GM19043 (cell line): ENCODE data around the gene RCE1.
"Not testable (repeated sequence)": the region's sequence is repeated elsewhere in the genome, so short reads cannot be mapped to it uniquely, and the experiment has no call there.

Source experiments
- ATAC-seq: cut with Tn5 transposase; IDR thresholded peaks from one replicate; pipeline ENCODE4 v1.9.1; 2021; ENCODE audit warnings: low read depth; ENCODE audit not compliant: unreplicated experiment

RCE1 gene, protein sequence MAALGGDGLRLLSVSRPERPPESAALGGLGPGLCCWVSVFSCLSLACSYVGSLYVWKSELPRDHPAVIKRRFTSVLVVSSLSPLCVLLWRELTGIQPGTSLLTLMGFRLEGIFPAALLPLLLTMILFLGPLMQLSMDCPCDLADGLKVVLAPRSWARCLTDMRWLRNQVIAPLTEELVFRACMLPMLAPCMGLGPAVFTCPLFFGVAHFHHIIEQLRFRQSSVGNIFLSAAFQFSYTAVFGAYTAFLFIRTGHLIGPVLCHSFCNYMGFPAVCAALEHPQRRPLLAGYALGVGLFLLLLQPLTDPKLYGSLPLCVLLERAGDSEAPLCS

DNA sequence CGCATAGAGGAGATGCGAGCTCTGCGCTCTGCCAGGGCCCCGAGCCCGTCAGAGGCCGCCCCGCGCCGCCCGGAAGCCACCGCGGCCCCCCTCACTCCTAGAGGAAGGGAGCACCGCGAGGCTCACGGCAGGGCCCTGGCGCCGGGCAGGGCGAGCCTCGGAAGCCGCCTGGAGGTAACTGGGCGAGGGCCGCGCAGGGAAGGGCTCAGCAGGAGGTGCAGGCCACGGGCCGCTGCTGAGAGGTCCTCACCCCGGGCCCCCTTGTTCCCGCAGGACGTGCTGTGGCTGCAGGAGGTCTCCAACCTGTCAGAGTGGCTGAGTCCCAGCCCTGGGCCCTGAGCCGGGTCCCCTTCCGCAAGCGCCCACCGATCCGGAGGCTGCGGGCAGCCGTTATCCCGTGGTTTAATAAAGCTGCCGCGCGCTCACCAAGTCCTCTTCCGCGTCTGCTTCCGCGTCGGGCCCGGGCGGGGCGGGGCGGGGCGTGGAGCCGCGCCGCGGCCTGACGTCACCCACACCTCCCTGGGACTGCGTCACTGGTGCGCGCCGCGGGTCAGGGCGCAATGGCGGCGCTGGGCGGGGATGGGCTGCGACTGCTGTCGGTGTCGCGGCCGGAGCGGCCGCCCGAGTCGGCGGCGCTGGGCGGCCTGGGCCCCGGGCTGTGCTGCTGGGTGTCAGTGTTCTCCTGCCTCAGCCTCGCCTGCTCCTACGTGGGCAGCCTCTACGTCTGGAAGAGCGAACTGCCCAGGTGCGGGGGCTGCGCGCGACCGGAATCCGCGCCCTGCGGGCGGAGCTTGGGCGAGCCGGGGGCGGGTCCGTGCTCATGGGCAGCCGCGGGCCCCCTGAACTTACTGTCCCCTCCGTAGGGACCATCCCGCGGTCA is at the start of gene RCE1:
Gene RCE1 (plus strand): TSS at position 546 of the 880 bp plus-strand sequence. CDS start 15 bp downstream, at position 561.
- ATAC-seq = peak; percentile 60

DNA sequence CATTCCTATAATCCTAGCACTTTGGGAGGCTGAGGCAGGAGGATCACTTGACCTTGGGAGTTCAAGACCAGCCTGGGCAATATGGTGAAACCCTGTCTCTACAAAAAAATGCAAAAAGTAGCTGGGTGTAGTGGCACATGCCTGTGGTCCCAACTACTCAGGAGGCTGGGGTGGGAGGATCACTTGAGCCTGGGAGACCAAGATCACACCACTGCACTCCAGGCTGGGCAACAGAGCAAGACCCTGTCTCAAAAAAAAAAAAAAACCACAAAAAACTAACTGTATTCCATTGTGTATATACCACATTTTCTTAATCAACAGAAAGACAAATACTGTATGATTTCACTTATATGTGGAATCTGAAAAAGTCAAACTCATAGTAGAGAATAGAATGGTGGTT is 43.4 kb upstream of the RCE1 start:
- not testable (repeated sequence) for ATAC-seq

DNA sequence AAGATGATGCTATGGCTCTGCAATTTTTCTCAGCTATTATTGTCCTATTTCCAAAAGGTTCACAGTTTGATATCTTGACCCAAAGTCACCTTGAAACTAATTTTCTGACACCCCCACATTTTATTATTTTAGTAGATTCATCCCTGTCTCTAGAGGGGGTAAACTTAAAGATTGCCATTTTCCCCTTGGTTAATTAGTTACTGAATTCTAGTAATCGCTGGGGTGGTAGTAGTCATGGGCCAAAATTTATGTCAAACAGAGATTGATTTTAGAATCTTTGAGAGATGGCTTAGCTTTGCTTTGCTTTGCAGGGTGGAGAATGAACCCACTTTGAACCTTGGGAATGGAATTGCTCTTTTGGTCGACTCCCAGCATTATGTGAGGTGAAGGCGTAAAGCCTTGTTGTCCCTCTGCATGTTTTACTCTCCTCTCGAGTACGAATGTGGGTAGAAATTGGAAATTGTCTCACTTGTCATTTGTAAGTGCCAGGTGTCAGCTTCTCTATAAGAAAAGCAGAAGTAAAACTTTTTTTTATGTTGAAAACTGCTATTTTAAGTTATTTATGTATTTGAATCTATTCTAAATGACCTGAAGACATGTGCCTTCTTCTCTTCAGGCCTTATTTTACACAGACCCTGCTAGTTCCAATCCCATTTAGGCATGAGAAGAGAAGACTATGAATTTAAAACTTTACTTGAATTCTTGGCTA is 42.4 kb upstream of the RCE1 start:
- ATAC-seq = no peak

DNA sequence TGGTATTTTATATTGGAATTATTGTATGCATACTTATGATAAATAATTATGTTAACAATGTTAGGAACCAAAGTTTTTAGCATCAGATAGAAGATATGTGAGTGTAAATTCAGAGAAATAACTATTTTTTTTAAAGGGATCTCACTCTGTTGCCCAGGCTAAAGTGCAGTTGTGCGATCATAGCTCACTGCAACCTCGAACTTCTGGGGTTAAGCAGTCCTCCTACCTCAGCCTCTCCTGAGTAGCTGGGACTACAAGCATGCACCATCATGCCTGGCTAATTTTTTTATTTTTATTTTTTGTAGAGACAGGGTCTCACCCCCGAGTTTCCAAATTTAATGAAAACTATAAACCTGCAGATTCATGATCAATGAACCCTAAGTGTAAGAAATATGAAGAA is 33.6 kb upstream of the RCE1 start:
- no peak for ATAC-seq

DNA sequence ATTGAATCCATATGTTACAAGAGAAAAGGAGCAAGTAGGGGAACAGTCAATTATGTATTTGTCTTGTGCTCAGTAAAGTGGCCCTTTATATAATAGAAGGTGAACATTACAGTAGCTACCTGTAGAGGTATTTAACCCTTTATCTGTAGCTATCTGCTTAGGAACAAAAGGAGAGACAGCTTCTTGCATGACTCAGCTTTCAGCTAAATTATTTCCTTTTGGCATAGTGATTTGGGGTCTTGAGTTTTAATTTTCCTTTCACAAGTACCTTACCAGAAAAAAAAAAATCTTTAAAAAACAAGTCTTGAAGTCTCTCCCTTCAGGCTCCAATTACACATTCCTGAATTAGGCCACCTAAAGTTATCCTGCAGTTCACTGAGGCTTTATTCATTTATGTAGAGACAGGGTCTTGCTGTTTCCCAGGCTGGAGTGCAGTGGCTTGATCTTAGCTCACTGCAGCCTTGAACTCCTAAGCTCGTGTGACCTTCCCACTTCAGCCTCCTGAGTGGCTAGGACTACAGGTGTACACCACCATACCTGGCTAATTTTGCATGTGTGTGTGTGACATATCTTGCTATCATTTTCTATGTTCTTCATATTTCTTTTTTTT is 32.6 kb upstream of the RCE1 start:
- no peak for ATAC-seq

DNA sequence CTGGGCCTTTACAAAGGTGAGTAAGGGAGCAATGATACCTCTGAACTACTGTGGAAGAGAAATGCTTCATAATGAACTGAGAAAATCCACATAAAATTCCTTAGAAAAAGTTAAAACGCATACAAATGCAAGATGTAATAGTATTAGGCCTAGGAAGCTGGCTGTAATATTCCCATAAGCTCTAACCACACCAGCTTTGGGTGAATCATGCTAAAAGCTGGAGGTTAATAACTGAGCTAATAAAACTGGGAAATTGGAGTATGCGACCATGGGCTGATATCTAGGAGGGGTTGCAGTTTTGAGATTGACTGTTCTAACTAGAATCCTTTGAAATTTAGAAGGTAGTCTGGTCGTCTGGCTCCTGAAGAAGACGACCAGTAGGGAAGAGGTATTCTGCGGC is 28.6 kb upstream of the RCE1 start:
- no peak for ATAC-seq

DNA sequence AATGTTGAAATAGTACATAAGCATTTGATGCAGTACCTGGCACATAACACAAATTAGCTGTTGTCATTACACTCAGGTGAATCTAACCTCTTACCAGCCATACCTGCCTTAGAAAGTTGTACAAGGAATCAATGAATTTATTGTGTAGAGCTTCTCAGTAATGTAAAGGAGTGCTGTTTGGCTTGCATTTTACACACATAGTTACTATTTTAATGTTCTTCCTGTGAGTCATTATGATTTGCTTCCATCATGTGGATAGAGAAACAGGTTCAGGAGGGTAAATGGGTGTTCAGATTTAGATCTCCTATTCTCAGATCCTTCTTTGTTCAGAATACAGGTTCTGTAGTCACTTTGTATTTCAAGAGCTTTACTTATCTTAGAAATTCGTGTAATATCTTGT is 27.6 kb upstream of the RCE1 start:
- no peak for ATAC-seq

DNA sequence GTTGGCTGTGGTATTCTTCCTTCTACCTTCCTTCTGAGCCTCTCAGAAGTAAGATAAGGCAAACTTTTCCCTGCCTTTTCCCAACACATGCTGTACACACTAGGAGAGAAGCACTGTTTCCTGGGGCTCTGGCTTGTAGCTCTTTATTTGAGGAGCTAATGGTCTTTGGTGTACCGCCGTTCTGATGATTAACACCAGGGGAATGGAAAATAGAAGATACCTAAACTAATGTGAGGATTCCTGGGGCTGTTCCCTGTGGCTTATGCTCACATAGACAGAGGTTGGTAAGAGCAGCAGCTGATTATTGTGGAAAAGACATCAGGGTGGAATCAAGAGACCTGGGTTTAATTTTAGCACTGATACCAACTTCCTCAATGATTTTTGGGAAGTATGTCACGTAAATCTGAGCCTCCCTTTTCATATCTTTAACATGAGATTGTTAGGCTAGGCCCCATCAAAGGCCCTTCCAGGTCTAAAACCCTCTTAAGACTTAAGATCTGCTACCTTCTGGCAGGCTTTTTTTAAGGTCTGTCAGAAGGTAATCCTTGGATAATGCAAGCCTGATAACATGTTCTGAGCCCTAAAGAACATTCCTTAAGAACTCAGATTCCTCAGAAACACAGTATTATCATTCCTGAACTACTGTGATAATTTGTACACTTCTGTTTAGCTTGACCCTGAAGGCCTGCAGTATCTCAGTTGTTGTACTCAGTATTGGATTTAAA is 24.8 kb upstream of the RCE1 start:
- ATAC-seq = no peak

DNA sequence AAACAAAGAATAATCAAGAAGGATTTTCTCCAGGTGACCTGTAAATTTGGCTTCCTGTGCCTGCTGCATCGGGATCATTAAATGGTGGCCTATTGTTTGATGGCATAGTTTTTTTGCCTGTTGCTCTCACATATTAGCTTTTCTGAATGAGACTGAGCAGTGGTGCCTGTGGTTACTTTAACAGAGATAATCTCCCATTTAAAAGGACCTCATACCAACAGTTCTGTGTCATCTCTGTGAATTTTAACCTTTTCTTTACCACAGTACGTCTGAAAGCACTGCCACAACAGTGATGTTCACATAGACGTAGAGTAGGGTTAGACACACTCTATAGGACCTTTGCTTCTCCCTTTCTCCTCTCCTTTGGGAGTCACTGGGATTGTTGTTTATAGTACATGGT is 22.9 kb upstream of the RCE1 start:
- ATAC-seq = no peak

DNA sequence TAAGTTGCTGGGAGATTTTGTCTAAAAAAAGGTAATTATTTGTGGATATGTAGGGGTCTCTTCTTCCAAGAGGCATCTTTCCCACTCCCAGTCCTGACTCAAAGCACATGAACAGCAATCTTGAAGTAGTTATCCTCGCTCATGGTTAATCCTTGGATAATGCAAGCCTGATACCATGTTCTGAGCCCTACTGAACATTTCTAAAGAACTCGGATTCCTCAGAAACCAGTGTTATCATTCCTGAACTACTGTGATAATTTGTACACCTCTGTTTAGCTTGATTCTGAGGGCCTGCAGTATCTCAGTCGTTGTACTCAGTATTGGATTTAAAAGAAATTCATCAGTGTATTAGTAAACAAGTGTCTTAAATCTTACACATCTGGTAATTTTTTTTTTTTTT is 22.3 kb upstream of the RCE1 start:
- no peak for ATAC-seq

DNA sequence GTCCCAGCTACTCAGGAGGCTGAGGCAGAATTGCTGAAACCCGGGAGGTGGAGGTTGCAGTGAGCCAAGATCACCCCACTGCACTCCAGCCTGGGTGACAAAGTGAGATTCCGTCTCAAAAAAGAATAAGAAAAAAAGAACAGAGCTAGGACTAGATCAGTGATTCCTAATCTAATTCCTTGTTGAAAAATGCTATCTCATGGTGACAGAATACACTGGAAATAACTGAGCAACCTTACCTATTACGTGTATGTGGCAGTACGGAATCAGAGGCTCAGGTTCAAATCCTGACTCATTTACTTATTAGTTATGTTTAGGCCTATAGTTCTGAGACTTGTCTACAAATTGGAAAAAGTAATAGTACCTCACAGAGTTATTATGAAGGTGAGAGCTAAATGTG is 19.5 kb upstream of the RCE1 start:
- no peak for ATAC-seq

DNA sequence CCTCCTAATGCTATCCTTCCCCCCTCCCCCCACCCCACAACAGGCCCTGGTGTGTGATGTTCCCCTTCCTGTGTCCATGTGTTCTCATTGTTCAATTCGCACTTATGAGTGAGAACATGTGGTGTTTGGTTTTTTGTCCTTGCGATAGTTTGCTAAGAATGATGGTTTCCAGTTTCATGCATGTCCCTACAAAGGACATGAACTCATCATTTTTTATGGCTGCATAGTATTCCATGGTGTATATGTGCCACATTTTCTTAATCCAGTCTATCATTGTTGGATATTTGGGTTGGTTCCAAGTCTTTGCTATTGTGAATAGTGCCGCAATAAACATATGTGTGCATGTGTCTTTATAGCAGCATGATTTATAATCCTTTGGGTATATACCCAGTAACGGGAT is 18.7 kb upstream of the RCE1 start:
- ATAC-seq = not testable (repeated sequence)

DNA sequence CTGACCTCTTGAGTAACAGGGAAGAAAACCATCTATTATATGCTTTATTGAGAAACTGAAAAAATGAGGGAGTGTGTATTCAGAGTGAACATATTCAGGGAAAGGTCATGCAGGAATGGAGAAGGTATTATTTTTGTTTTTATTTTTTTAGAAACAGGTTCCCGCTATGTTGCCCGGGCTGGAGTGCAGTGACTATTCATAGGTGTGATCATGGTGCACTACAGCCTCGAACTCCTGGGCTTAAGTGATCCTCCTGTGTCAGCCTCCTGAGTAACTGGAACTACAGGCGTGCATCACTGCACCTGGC is 8.7 kb upstream of the RCE1 start:
- no peak for ATAC-seq

DNA sequence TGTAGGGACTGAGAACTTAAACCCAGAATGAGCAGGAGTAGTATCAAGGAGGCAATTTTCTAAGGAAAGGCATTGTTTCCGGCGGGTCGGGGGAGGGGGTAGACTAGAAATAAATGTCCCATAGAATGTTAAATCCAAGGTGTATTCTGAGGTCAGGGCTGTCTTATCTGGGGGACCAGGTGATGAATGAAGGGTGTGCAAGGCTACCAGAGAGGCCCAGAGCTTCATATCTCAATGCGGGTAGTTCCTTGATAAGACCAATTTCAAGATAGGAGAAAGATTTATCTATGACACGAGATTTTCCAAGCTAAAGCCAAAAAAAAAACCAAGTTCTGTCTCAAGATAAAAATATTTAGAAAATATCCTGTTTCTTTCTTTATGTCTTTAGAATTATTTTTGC is 8.3 kb upstream of the RCE1 start:
- no peak for ATAC-seq

DNA sequence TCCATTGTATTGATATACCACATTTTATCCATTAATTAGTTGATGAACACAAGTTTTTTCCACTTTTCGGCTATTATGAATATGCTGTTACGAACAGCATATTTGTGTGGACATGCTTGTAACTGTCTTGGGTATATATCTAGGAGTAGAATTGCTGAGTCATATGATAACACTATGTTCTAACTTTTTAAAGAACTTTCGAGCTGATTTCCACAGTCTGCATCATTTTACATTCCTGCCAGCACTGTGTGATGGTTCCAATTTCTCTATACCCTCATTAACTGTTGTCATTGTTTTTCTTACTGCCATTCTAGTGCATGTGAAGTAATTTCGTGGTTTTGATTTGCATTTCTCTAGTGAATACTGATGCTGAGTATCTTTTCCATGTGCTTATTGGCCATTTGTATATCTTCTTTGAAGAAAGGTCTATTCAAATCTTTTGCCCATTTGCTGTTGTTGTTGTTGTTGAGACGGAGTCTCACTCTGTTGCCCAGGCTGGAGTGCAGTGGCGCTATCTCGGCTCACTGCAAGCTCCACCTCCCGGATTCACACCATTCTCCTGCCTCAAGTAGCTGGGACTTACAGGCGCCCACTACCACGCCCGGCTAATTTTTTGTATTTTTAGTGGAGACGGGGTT is 7.4 kb upstream of the RCE1 start:
- no peak for ATAC-seq

DNA sequence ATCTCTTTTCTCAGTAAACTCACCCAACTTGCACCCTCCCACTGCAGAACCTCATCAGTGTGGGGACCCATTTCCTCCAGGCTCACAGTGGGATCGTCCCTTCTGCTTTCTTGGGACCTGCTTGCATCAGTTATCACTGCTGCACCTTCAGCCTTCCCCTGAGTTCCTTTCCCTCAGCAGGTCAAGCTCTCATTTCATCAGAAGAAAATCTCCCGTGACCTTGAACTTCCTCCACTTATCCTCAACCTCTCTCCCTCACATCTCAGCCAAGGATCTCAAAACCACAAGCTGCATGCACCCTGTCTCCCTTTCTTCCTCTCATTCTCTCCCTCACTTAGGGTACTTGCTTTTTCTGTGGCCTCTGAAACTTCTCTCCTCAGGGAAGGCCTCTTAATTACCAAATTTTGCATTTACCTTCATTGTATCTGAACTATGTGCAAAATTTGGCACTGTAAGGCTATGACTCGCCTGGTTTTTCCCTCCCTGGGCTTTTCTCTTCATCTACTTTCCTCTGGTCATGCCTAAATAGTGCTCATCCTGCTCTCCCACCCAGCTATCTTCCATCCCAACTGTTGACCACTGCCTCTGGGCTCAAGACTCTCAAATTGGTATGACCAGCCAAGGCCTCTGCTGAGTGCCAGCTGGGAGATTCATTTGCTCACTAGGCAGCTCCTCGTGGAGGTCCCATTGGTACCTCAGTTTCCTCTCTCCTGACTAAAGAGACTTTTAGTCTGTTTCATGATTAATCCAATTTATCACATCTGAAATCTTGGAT is 2.7 kb upstream of the RCE1 start:
- no peak for ATAC-seq

DNA sequence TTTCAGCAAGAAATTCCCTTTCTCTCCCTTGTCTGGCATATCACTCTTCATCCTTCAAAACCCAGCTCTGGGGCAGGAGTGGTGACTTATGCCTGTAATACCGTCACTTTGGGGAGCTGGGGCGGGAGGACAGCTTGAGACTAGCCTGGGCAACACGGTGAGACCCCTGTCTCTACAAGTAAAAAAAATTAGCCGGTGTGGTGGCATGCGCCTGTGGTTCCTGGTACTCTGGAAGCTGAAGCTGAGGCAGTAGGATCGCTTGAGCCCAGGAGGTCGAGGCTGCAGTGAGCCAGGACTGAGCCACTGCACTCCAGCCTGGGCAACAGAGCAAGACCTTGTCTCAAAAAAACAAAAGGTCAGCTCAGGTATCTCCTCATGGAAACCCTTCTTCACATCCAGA is 1.4 kb upstream of the RCE1 start:
- no peak for ATAC-seq

DNA sequence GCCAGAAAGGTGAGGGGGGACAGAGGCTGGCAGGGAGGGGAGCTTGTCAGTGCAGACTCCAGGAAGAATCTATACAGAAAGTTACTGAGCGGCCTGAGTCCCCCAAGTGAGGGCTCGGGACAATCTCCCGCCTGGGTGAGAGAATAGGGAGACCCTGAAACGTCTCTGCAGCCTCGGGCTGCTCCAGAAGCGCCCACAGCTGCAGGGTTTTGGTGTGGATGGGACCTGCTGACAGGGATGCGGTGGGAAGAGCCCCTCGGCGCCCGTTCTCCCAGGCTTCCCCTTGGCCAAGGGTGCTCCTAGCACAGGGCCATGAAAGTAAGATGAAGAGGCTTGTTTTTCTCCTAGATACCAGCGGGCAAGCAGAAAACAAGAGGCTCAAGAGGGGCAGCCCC is 743 bp upstream of the RCE1 start:
- ATAC-seq = peak; percentile 11

DNA sequence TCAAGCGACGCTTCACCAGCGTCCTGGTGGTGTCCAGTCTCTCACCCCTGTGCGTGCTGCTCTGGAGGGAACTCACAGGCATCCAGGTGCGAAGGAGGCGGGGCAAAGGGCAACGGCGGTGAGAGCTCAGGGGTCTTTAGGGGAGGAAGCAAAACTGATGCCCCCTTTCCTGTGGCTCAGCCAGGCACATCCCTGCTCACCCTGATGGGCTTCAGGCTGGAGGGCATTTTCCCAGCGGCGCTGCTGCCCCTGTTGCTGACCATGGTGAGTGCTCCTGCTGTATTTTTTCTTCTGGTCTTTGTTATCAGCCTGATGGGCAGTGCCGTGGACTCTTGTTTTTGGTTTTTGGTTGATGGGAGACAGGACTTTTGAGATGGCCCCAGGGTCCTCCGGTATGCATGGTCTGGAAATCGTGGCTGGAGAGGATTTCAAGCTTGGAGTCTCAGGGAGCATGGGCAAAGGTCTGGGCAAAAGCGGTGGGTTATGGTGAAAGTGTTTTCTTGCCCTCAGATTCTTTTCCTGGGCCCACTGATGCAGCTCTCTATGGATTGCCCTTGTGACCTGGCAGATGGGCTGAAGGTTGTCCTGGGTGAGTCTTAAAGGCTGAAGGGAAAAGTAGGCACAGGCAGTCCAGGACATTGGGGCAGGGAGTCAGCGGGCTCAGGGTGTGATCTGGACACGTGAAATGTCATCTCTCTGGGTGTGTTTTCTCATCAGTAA is 695 bp downstream of the RCE1 start:
- no peak for ATAC-seq
